ENCODE results near the gene SLC9C1.

Gene SLC9C1

DNA sequence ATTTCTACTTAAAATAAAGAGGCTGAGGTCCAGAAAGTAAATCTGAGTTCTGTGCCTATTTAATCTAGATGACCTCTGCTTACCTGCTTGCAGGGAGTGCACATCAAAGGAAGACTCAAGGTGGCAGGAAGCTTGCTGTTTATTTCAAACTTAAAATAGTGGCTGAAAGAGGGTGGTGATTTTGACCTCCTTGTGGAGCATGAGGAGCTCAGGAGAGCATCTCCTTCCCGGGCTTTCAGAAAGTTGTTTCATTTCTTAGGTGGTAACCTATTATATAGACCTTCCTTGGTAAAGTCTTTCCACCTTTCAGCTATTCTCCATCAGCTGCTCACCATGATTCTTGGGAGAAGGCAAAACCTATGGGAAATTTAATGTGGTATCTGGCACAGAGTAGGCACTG is 161.5 kb downstream of the SLC9C1 start:
- Mint-ChIP-seq H3K27me3 (ENCODE audit: low read depth) (no peaks in the 10 kb centered on the region), H3K36me3 (ENCODE audit: low read depth) (no peaks in the 10 kb centered on the region)

DNA sequence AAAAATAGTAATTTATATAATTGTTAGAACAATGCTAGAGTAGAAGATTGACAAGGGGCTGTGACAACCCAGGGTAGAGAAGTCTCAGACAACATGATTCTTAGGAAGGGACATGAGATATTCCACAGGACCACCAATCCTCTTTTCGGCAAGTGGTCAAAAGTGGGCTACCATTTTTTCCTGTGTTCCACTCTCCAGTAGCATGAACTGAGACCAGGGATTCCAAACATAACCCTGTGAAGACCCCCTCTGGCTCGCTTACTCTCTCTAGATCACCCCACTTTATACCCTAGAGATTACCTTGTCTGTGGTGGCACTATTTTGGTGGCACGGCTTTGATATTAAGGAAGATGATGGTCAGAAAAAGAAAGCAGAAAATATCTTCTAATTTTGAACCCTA is 161.9 kb downstream of the SLC9C1 start:
- TF ChIP-seq, protein P1, sequence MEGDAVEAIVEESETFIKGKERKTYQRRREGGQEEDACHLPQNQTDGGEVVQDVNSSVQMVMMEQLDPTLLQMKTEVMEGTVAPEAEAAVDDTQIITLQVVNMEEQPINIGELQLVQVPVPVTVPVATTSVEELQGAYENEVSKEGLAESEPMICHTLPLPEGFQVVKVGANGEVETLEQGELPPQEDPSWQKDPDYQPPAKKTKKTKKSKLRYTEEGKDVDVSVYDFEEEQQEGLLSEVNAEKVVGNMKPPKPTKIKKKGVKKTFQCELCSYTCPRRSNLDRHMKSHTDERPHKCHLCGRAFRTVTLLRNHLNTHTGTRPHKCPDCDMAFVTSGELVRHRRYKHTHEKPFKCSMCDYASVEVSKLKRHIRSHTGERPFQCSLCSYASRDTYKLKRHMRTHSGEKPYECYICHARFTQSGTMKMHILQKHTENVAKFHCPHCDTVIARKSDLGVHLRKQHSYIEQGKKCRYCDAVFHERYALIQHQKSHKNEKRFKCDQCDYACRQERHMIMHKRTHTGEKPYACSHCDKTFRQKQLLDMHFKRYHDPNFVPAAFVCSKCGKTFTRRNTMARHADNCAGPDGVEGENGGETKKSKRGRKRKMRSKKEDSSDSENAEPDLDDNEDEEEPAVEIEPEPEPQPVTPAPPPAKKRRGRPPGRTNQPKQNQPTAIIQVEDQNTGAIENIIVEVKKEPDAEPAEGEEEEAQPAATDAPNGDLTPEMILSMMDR (IDR thresholded peaks at IDR 0.05; ENCODE audit: unreplicated experiment in 3 of 3) = no peak
- Mint-ChIP-seq H3K9me3 (no peaks in the 10 kb centered on the region), H3K4me1 (peaks cover 51% of the 10 kb centered on the region), H3K27me3 (ENCODE audit: low read depth) (no peaks in the 10 kb centered on the region), H3K36me3 (ENCODE audit: low read depth) (no peaks in the 10 kb centered on the region), H3K4me3 (no peak overlapping the region), H3K27ac (no peak overlapping the region)

More for the DNA sequence above, 161.5 kb downstream of the SLC9C1 start:
- TF ChIP-seq, protein P1 (IDR thresholded peaks at IDR 0.05; ENCODE audit: unreplicated experiment in 3 of 3) = no peak
- no peak overlapping the region for H3K4me3 Mint-ChIP-seq
- H3K4me1 Mint-ChIP-seq = peaks cover 52% of the 10 kb centered on the region
- no peaks in the 10 kb centered on the region for H3K9me3 Mint-ChIP-seq
- no peak overlapping the region for H3K27ac Mint-ChIP-seq

DNA sequence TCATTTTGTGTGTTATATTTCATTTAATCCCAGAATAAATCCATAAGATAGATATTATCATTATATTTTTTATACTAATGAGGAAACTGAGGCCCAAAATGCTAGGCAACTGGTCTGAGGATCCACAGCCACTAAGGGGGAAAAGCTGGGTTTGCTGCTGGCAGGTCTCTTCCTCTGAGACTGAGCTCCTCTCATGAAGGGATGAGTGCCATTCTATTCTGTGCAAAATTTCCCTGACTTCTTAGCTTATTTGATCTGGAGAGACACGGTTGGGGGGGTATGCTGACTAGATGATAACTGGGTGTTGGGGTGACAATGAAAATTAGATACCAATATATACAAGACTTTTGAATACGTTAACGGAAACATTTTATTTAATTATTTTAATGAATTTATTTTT is 162.9 kb downstream of the SLC9C1 start:
- no peaks in the 10 kb centered on the region for H3K27me3 Mint-ChIP-seq (ENCODE audit: low read depth)
- no peak overlapping the region for H3K27ac Mint-ChIP-seq
- no peaks in the 10 kb centered on the region for H3K36me3 Mint-ChIP-seq (ENCODE audit: low read depth)
- peaks cover 51% of the 10 kb centered on the region for H3K4me1 Mint-ChIP-seq
- no peaks in the 10 kb centered on the region for H3K9me3 Mint-ChIP-seq
- TF ChIP-seq, protein P1 (IDR thresholded peaks at IDR 0.05; ENCODE audit: unreplicated experiment in 3 of 3) = no peak
- H3K4me3 Mint-ChIP-seq = no peak overlapping the region

DNA sequence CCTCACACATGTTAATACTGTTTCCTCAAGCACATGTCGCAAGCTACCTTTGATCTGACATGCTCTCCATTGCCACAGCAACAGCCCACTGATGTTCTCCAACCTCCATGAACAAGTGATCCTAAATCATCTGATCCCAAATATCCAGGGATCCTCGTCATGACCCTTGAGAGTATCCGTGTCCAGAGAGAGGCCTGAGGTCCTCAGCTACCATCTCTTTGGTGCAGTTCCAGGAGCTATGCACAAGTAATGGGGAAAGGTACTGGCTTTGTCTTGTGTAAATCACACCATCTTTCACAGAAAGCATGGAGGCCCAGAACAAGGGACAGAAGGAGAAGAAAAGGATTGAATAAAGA is 163.4 kb downstream of the SLC9C1 start:
- no peaks in the 10 kb centered on the region for H3K9me3 Mint-ChIP-seq
- H3K27me3 Mint-ChIP-seq (ENCODE audit: low read depth) = no peaks in the 10 kb centered on the region

DNA sequence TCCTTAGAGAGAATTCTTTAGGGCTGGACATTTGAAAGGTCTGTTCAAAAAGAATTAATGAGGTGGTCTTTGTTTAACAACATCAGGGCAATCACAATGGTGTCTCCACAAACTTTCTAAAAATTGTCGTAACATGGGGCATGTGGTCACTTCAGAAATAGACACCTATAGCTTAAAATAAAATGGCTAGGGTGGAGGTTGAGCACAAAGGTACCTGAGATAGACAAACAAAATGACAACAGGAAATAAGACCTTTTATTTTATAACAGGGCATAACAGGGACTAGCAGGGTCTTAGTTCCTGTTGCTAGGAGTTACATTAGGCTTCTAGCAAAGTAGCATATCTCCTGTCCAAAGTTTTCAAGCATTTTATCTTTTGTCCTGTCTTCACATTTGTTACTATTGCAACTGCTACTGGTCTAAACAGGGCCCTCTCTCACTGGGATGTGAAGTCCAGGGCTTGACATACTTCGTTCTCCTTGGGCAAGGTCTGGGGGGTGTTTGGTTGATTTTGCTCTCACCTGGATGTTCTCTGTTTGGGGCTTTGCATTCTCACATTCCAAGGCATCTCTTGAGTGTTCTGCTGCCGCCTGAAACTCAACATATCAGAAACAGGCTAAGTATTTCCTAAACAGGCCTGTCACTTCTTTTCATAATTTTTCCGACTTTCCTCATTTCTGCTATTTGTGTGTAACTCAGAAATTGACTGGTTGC is 163.9 kb downstream of the SLC9C1 start:
- Mint-ChIP-seq H3K36me3 (ENCODE audit: low read depth) (no peaks in the 10 kb centered on the region), H3K4me1 (peaks cover 51% of the 10 kb centered on the region), H3K9me3 (no peaks in the 10 kb centered on the region), H3K27me3 (ENCODE audit: low read depth) (no peaks in the 10 kb centered on the region), H3K4me3 (no peak overlapping the region), H3K27ac (no peak overlapping the region)
- TF ChIP-seq, protein P1 (IDR thresholded peaks at IDR 0.05; ENCODE audit: unreplicated experiment in 3 of 3) = no peak

More for the DNA sequence above, 163.4 kb downstream of the SLC9C1 start:
- TF ChIP-seq, protein P1 (IDR thresholded peaks at IDR 0.05; ENCODE audit: unreplicated experiment in 3 of 3) = no peak
- H3K4me3 Mint-ChIP-seq = no peak overlapping the region
- H3K4me1 Mint-ChIP-seq = peaks cover 51% of the 10 kb centered on the region
- H3K27ac Mint-ChIP-seq = no peak overlapping the region
- H3K36me3 Mint-ChIP-seq (ENCODE audit: low read depth) = no peaks in the 10 kb centered on the region

Data from nephron (organoid).